GM19455 (cell line): ENCODE measurements around the gene HBM.
"Not testable (repeated sequence)": the region's sequence is repeated elsewhere in the genome, so short reads cannot be mapped to it uniquely, and the experiment has no call there.

Source experiments
- ATAC-seq: cut with Tn5 transposase; IDR thresholded peaks from one replicate; pipeline ENCODE4 v1.9.1; 2021; ENCODE audit not compliant: unreplicated experiment

The HBM gene

DNA sequence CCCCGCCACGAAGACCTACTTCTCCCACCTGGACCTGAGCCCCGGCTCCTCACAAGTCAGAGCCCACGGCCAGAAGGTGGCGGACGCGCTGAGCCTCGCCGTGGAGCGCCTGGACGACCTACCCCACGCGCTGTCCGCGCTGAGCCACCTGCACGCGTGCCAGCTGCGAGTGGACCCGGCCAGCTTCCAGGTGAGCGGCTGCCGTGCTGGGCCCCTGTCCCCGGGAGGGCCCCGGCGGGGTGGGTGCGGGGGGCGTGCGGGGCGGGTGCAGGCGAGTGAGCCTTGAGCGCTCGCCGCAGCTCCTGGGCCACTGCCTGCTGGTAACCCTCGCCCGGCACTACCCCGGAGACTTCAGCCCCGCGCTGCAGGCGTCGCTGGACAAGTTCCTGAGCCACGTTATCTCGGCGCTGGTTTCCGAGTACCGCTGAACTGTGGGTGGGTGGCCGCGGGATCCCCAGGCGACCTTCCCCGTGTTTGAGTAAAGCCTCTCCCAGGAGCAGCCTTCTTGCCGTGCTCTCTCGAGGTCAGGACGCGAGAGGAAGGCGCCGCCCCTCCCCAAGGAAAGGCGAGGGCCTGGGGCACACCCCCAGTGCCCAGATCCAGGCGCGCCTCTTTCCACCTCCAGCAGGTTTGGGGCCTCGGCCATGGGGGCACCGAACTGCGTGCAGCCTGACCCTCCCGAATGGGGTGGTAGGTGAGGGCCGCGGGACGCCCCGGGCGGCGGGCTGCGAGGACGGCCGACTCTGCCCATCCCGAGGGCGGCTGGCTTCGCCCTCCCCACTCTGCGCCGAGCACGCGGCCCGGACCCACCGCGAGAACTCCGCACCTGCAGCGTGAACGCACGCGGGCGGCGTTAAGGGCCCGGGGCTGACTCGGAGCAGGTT lies 15.1 kb downstream of the HBM start:
- ATAC-seq = no peak

DNA sequence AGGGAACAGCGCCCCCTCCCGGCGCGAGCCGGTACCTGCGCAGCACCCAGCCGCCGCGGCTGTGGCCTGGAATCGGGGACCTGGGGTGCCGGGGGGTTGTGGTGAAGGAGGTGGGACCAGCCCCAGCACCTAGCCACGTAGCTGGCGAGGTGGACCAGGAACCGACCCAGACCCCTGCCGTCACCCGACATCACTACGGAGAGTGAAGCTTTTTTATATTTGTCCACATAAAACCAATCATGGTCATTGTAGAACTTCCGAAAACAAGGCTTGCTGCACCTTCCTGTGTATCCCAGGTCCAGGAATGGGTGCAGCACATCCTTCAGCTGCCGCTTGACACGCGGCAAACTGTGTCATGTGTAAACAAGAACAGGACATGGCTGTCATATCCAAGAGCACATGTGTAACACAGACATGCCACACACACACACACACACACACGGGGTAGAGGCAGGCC lies 15.8 kb downstream of the HBM start:
- no peak for ATAC-seq

DNA sequence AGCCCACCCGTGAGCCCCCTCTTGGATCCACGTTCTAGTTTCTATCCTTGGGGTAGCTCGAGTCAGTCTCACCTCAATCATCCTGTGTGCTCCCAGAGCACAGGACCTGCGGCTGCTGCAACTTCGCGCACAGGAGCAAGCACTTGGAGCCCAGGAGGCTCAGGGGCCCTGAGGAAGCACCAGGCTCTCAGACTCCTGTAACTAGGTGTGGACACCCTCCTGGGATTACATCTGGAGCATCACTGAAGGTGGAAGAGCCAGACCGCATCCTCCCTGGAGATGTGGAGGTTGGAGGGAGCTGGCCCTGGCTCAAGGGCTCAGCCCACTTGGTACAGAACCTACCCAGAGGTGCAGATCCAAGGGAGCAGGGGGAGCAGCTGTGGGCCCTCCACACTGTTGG lies 17.2 kb downstream of the HBM start:
- ATAC-seq = no peak

GRCh38 chr16:185213-185612 lies 19.4 kb downstream of the HBM start:
- ATAC-seq = no peak

DNA sequence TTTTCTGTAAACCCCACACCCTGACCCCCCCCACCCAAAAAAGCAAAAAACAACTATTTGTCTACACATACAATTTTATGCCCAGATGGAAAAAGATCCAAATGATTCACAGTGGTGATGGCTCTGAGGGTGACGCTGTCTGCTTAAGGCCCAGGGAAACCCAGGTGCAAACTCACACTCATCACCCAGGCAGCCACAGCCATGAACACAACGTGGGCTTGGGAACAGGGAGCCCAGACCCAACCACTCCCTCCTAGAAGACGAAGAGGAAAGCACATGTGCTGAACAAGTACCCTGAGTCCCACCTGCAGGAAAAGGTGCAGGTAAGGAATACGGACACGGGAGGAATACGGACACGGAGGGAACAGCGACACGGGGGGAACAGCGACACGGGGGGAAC lies 19.9 kb downstream of the HBM start:
- ATAC-seq = no peak

DNA sequence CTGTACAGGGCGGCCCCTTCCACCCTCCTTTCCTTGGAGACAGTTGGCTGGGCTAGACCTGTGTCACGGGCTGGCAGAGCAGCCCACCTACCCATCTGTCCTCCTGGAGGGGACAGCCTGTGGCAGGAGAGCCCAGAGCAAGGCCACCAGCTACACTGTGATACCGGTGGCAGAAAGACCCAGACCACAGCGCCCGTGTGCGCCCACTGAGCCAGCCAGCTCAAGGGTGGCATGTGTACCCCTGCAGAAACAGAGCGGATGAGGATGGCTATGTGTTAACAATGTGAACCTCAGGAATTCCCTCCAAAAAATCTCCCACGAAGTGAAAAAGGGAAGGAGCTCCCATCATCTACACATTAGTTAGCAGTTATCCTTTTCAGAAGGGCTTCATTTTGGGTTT lies 21.6 kb downstream of the HBM start:
- no peak for ATAC-seq

- no peak for ATAC-seq
Observed at GRCh38 chr16:188674-189073, 22.9 kb downstream of the HBM start.

DNA sequence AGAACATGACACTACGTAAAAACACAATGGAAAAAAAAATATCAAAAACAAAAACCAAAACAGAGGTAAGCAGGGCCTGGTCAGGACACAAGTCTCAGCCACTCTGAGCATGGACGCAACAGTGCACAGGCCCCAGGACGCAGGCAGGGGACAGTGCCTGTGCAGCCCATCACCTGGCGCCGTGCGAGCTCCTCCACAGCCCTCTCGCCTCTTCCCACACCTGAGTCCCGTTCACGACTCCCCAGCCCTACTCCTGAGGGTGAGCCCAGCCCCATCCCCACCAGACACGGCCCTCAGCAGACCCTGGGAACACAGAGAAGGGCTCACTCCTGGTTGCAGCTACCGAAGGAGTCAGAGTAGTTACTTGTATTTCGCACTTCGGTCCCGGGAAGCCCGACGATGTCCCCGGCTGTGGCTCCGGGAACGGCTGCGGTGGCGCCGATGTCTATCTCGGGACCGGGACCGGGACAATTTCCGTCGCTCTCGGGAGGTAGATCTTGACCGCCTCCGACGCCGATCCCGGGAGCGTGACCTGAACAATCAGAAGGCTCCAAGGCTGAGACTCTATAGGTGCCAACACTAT lies 23.9 kb downstream of the HBM start:
- ATAC-seq = no peak

GRCh38 chr16:191831-192230 lies 26.1 kb downstream of the HBM start:
- ATAC-seq = no peak

GRCh38 chr16:192686-193085 lies 26.9 kb downstream of the HBM start:
- ATAC-seq = no peak

DNA sequence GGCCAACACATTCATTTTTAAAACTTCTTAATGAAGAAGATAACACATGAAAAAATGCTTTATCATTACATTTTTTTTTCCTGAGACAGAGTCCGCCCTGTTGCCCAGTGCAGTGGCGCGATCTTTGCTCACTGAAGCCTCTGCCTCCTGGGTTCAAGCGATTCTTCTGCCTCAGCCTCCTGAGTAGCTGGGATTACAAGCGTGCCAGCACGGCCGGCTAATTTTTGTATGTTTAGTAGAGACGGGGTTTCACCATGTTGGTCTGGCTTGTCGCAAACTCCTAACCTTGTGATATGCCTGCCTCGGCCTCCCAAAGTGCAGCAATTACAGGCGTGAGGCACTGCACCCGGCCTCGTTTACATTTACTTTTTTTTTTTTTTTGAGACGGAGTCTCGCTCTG lies 27.7 kb downstream of the HBM start:
- ATAC-seq = no peak

- ATAC-seq = no peak
Observed at GRCh38 chr16:194516-194915, 28.7 kb downstream of the HBM start.

- ATAC-seq = no peak
Observed at GRCh38 chr16:200388-200787, 34.6 kb downstream of the HBM start.

- no peak for ATAC-seq
Observed at GRCh38 chr16:203246-203645, 37.5 kb downstream of the HBM start.

- not testable (repeated sequence) for ATAC-seq
Observed at GRCh38 chr16:204046-204445, 38.3 kb downstream of the HBM start.

GRCh38 chr16:209359-209758 lies 43.6 kb downstream of the HBM start:
- not testable (repeated sequence) for ATAC-seq

DNA sequence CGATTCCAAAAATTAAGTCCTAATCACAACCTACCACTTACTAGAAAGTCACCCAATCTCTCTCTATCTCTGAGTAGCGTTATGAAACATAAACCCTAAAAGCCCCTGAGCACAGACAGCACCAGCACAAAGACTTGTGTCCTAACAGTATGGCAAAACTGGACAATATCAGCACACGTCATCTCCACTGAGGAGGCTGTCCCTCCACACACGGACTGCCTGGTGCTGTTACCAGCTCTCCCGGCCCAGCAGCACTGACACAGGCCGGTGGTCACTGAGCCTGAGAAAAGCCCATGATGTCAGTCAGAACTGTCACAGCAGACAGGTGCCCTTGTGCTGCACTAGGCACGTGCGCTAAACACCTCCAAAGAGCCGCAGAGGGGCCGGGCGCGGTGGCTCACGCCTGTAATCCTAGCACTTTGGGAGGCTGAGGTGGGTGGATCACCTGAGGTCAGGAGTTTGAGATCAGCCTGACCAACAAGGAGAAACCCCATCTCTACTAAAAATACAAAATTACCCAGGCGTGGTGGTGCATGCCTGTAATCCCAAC lies 45.9 kb downstream of the HBM start:
- not testable (repeated sequence) for ATAC-seq

- ATAC-seq = no peak
Observed at GRCh38 chr16:212999-213398, 47.2 kb downstream of the HBM start.
